Keratinocyte (primary cell): ENCODE measurements around the gene DNAAF5. TPM values are rescaled to one million over a fixed set of nuclear protein-coding genes. Genes with fewer than 3 reads are reported as not detected.

Source experiments
- DNase-seq: peaks from one replicate; pipeline ENCODE4 v3.0.0-alpha.2; 2011; ENCODE audit warnings: low read depth, missing footprints, low spot score
- FAIRE-seq: peaks from 2 replicates; lab custom pipeline; 2011; peaks lifted over from hg19 to GRCh38; lab: Jason Lieb, UNC
- H2AFZ ChIP-seq: 2 replicates; pipeline ENCODE4 v1.6.0; 2012; ENCODE audit warnings: low read length, control low read depth, inconsistent platforms; ENCODE audit not compliant: control insufficient read depth
- H3K27ac ChIP-seq: 2 replicates; pipeline ENCODE4 v1.5.1; 2011; ENCODE audit warnings: low read length; ENCODE audit not compliant: control insufficient read depth, insufficient read depth
- H3K27me3 ChIP-seq: 3 replicates; pipeline ENCODE4 v1.6.0; 2011; ENCODE audit warnings: low read length; ENCODE audit not compliant: control insufficient read depth, insufficient read depth; ENCODE audit errors: extremely low read depth
- H3K36me3 ChIP-seq, 2 experiments: 2 replicates in 1 of 2; 3 replicates in 1 of 2; pipeline ENCODE4 v1.5.1; 2011; ENCODE audit warnings: low read length in 2 of 2, mild to moderate bottlenecking in 1 of 2; ENCODE audit not compliant: control insufficient read depth in 2 of 2, insufficient read depth in 2 of 2; ENCODE audit errors: extremely low read depth in 1 of 2
- H3K4me1 ChIP-seq: 3 replicates; pipeline ENCODE4 v1.5.1; 2011; ENCODE audit warnings: low read length; ENCODE audit not compliant: control insufficient read depth, insufficient read depth; ENCODE audit errors: extremely low read depth
- H3K4me2 ChIP-seq: 3 replicates; pipeline ENCODE4 v1.6.0; 2011; ENCODE audit warnings: low read depth, low read length; ENCODE audit not compliant: control insufficient read depth, insufficient read depth; ENCODE audit errors: extremely low read depth
- H3K4me3 ChIP-seq, 3 experiments: fragments of 200-600 bp in 1 of 3; sonication (generic) in 1 of 3; 2 replicates in 2 of 3; 3 replicates in 1 of 3; pipeline ENCODE4 v1.5.1; 2011 to 2016; ENCODE audit warnings: low read length in 3 of 3, mild to moderate bottlenecking in 3 of 3, control low read depth in 2 of 3, inconsistent platforms in 1 of 3, low read depth in 1 of 3, mixed read lengths in 1 of 3, mixed run types in 1 of 3, moderate library complexity in 1 of 3; ENCODE audit not compliant: control insufficient read depth in 2 of 3, insufficient read depth in 2 of 3; ENCODE audit errors: extremely low read depth in 1 of 3
- H3K79me2 ChIP-seq: 2 replicates; pipeline ENCODE4 v1.6.0; 2012; ENCODE audit warnings: low read length; ENCODE audit not compliant: control insufficient read depth, insufficient read depth
- H3K9ac ChIP-seq: 3 replicates; pipeline ENCODE4 v1.6.0; 2011; ENCODE audit warnings: low read length; ENCODE audit not compliant: control insufficient read depth, insufficient read depth; ENCODE audit errors: extremely low read depth
- H3K9me1 ChIP-seq: 3 replicates; pipeline ENCODE4 v1.6.0; 2011; ENCODE audit warnings: low read length; ENCODE audit not compliant: control insufficient read depth, insufficient read depth; ENCODE audit errors: extremely low read depth
- H3K9me3 ChIP-seq: 2 replicates; pipeline ENCODE4 v1.5.1; 2012; ENCODE audit warnings: low read depth, low read length; ENCODE audit not compliant: control insufficient read depth
- H4K20me1 ChIP-seq: 3 replicates; pipeline ENCODE4 v1.6.0; 2011; ENCODE audit warnings: low read length; ENCODE audit not compliant: control insufficient read depth, insufficient read depth; ENCODE audit errors: extremely low read depth
- EZH2 ChIP-seq: IDR thresholded peaks from one replicate; pipeline ENCODE4 v1.6.1; 2012; ENCODE audit warnings: inconsistent platforms, mild to moderate bottlenecking, low read length, moderate library complexity
- dilution Hi-C: fragments of 300-500 bp; cut with MboI; formaldehyde crosslinking; loops from one replicate; pipeline ENCODE4 v1.7.0; 2020; ENCODE audit warnings: low sequenced_read_pairs; ENCODE audit not compliant: extremely low pct_ligation_motif_present
- polyA plus RNA-seq, 5 experiments: library from polyadenylated mRNA; depleted of rRNA in 3 of 5; stranded (reverse) in 3 of 5; stranded (forward) in 1 of 5; unstranded in 1 of 5; fragments of >200 nt; gene quantifications; 1 replicate in 1 of 5; 2 replicates in 3 of 5; 3 replicates in 1 of 5; pipeline versions ENCODE4 v1.2.1 to v1.2.3, GENCODE V29; 2011 to 2012; ENCODE audit warnings: missing spikeins in 2 of 5, low read depth in 1 of 5, low replicate concordance in 1 of 5
- TF ChIP-seq, protein P1 (sequence below), 3 experiments: IDR thresholded peaks in 1 of 3; conservative IDR thresholded peaks in 1 of 3; optimal IDR thresholded peaks in 1 of 3; 2 replicates in 2 of 3; 3 replicates in 1 of 3; pipeline versions ENCODE3 to v1.5.1; 2011; ENCODE audit warnings: low read length in 3 of 3, mild to moderate bottlenecking in 3 of 3, moderate library complexity in 2 of 3, control low read depth in 1 of 3, inconsistent platforms in 1 of 3; ENCODE audit not compliant: insufficient read depth in 2 of 3; ENCODE audit errors: extremely low read depth in 1 of 3

DNAAF5 gene
- polyA plus RNA-seq, 1 donor (not counting 4 experiments of a cell fraction or from before 2014, with no cell fraction given): 16.3 TPM

DNA sequence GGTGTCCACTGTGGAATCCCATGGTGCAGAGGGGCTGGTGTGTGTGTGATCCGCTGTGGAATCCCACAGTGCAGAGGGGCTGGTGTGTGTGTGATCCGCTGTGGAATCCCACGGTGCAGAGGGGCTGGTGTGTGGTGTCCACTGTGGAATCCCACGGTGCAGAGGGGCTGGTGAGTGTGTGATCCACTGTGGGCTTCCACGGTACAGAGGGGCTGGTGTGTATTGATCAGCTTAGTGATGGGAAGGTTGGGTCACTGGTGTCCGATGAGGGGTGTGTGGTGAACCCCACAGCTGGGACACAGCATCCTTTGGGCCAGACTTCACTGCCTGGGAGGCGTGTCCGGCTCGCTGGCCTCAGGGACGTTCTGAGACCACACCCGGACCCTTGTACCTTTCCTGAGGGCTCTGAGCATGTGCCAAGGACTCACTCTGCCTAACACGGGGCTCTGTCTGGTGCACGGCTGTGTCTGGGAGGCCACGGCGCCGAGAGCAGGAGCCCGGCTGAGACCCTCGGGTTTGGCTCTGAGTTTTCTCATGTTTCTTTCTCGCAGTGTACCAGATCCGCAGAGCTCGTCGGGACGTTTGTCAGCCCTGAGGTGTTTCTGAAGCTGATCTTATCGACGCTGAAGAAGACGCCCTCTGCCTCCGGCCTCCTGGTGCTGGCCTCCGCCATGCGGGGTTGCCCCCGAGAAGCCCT is 29.9 kb downstream of the DNAAF5 start:
- Histone ChIP-seq H3K27me3 (no peaks in the 10 kb centered on the region), H3K27ac (no peak overlapping the region), H3K9me3 (no peaks in the 10 kb centered on the region), H4K20me1 (no peaks in the 10 kb centered on the region), H2AFZ (no peak overlapping the region), H3K36me3 (peaks cover 19 to 31% of the 10 kb centered on the region in 2 experiments), H3K4me1 (no peaks in the 10 kb centered on the region), H3K4me2 (no peak overlapping the region), H3K9ac (no peak overlapping the region), H3K79me2 (no peaks in the 10 kb centered on the region), H3K9me1 (no peaks in the 10 kb centered on the region), H3K4me3 (no peak overlapping the region)
- FAIRE-seq (no peak), DNase-seq (no peak)
- no peak for TF ChIP-seq EZH2
- TF ChIP-seq, protein P1, sequence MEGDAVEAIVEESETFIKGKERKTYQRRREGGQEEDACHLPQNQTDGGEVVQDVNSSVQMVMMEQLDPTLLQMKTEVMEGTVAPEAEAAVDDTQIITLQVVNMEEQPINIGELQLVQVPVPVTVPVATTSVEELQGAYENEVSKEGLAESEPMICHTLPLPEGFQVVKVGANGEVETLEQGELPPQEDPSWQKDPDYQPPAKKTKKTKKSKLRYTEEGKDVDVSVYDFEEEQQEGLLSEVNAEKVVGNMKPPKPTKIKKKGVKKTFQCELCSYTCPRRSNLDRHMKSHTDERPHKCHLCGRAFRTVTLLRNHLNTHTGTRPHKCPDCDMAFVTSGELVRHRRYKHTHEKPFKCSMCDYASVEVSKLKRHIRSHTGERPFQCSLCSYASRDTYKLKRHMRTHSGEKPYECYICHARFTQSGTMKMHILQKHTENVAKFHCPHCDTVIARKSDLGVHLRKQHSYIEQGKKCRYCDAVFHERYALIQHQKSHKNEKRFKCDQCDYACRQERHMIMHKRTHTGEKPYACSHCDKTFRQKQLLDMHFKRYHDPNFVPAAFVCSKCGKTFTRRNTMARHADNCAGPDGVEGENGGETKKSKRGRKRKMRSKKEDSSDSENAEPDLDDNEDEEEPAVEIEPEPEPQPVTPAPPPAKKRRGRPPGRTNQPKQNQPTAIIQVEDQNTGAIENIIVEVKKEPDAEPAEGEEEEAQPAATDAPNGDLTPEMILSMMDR (optimal IDR thresholded peaks at IDR 0.05 in 1 of 3, IDR thresholded peaks at IDR 0.05 in 1 of 3, conservative IDR thresholded peaks at IDR 0.05 in 1 of 3; ENCODE audit: extremely low read depth in 1 of 3, insufficient read depth in 2 of 3, low read length in 3 of 3): no peak
- dilution Hi-C loops: no loop called here

DNA sequence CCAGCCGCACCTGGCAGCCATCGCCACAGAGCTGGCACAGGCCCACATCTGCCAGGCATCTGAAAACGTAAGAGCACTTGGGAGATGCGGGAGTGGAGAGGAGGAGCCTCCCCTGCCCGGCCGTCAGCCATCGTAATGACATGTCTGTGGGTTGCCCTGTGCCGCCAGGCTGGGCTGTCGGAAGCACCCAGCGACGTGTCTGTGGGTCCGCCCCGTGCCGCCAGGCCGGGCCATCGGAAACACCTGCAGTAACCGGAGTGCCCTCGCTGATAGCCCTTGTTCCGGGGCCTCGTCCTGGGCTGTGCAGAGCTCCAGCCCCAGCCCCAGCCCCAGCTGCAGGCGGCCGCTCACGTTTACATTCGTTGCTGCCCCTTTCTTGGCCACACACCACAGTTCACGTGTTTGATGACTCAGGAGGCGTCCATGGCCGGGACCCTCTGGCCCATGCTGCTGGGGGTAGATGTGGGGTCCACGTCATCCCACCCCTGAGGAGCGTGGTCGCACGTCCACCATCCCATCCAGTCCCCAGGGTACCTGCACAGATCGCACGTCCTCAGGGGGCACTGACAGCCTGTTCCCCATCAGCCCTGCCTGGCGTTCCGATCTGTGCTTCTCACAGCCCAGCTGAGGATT is 30.5 kb downstream of the DNAAF5 start:
- no peak overlapping the region for H3K27ac ChIP-seq

More for the DNA sequence above, 30.5 kb downstream of the DNAAF5 start:
- Histone ChIP-seq H2AFZ (no peak overlapping the region), H3K9me3 (no peaks in the 10 kb centered on the region), H3K4me2 (no peak overlapping the region), H3K36me3 (peaks cover 20 to 31% of the 10 kb centered on the region in 2 experiments), H3K9ac (no peak overlapping the region), H4K20me1 (no peaks in the 10 kb centered on the region), H3K79me2 (no peaks in the 10 kb centered on the region), H3K9me1 (no peaks in the 10 kb centered on the region), H3K4me3 (no peak overlapping the region), H3K4me1 (no peaks in the 10 kb centered on the region), H3K27me3 (no peaks in the 10 kb centered on the region)
- dilution Hi-C loops: no loop called here
- DNase-seq (no peak), FAIRE-seq (no peak)
- TF ChIP-seq, protein P1 (optimal IDR thresholded peaks at IDR 0.05 in 1 of 3, IDR thresholded peaks at IDR 0.05 in 1 of 3, conservative IDR thresholded peaks at IDR 0.05 in 1 of 3; ENCODE audit: extremely low read depth in 1 of 3, insufficient read depth in 2 of 3, low read length in 3 of 3): no peak
- no peak for TF ChIP-seq EZH2
